GM23248 (cell line): ENCODE results near the gene R3HDM4. TPM values are rescaled to one million over a fixed set of nuclear protein-coding genes. Genes with fewer than 3 reads are reported as not detected.
"Not testable (repeated sequence)": the region's sequence is repeated elsewhere in the genome, so short reads cannot be mapped to it uniquely, and the experiment has no call there.

Source experiments
- DNase-seq: peaks from one replicate; pipeline ENCODE4 v3.0.0-alpha.2; 2015
- H2AFZ ChIP-seq: fragments of 200-600 bp; sonication (generic); 2 replicates; pipeline ENCODE4 v1.6.1; 2016; ENCODE audit warnings: antibody characterized with exemption
- H3F3A ChIP-seq: fragments of 200-600 bp; sonication (generic); 2 replicates; pipeline ENCODE4 v1.6.1; 2016; ENCODE audit warnings: mild to moderate bottlenecking, antibody characterized with exemption, mixed run types; ENCODE audit not compliant: insufficient read depth
- H3K27ac ChIP-seq: fragments of 200-600 bp; sonication (generic); 2 replicates; pipeline ENCODE4 v1.5.1; 2016; ENCODE audit warnings: mild to moderate bottlenecking
- H3K27me3 ChIP-seq: fragments of 200-600 bp; sonication (generic); replicated peaks from 2 replicates; pipeline ENCODE4 v1.6.1; 2016; ENCODE audit warnings: mild to moderate bottlenecking; ENCODE audit not compliant: insufficient read depth
- H3K36me3 ChIP-seq: fragments of 200-600 bp; sonication (generic); 2 replicates; pipeline ENCODE4 v1.6.1; 2016; ENCODE audit warnings: low read depth, mild to moderate bottlenecking
- H3K4me1 ChIP-seq: fragments of 200-600 bp; sonication (generic); 2 replicates; pipeline ENCODE4 v1.6.1; 2016; ENCODE audit warnings: mild to moderate bottlenecking; ENCODE audit not compliant: insufficient read depth
- H3K4me2 ChIP-seq: fragments of 200-600 bp; sonication (generic); one replicate; pipeline ENCODE4 v1.6.1; 2016; ENCODE audit warnings: mild to moderate bottlenecking; ENCODE audit not compliant: unreplicated experiment
- H3K4me3 ChIP-seq: fragments of 200-600 bp; sonication (generic); 2 replicates; pipeline ENCODE4 v1.5.1; 2016; ENCODE audit warnings: mild to moderate bottlenecking
- H3K79me2 ChIP-seq: fragments of 200-600 bp; sonication (generic); 2 replicates; pipeline ENCODE4 v1.6.1; 2016; ENCODE audit warnings: mild to moderate bottlenecking; ENCODE audit not compliant: insufficient read depth
- H3K9ac ChIP-seq: fragments of 200-600 bp; sonication (generic); 2 replicates; pipeline ENCODE4 v1.6.1; 2016; ENCODE audit warnings: mild to moderate bottlenecking
- H3K9me2 ChIP-seq: fragments of 200-600 bp; sonication (generic); 2 replicates; pipeline ENCODE4 v1.6.1; 2016; ENCODE audit warnings: mixed run types, mild to moderate bottlenecking, moderate library complexity; ENCODE audit not compliant: insufficient read depth
- H3K9me3 ChIP-seq: fragments of 200-600 bp; sonication (generic); one replicate; pipeline ENCODE4 v1.6.1; 2017; ENCODE audit warnings: low read depth
- H4K20me1 ChIP-seq: fragments of 200-600 bp; sonication (generic); 2 replicates; pipeline ENCODE4 v1.6.0; 2016; ENCODE audit not compliant: insufficient read depth
- EZH2 ChIP-seq: fragments of 200-600 bp; sonication (generic); IDR thresholded peaks from 2 replicates; pipeline ENCODE4 v1.6.1; 2018; ENCODE audit warnings: antibody characterized with exemption, mild to moderate bottlenecking; ENCODE audit not compliant: insufficient read depth, poor library complexity, severe bottlenecking
- EZH2phosphoT487 ChIP-seq: fragments of 200-600 bp; sonication (generic); IDR thresholded peaks from 2 replicates; pipeline ENCODE4 v1.6.1; 2018; ENCODE audit warnings: antibody characterized with exemption, moderate library complexity, mild to moderate bottlenecking, low read depth; ENCODE audit not compliant: insufficient read depth
- WGBS, 2 experiments: methylation state at CpG; one replicate each; pipeline ENCODE4 v1.1.6; 2015 to 2017; ENCODE audit warnings: low lambda C conversion rate in 2 of 2, low coverage in 1 of 2; ENCODE audit errors: missing lambda C conversion rate in 2 of 2; 5-methylcytosine and 5-hydroxymethylcytosine counted together
- in situ Hi-C: fragments of 300-500 bp; cut with MboI; formaldehyde crosslinking; loops from 2 replicates; pipeline ENCODE4 v1.15.0; 2020
- polyA plus RNA-seq: library from polyadenylated mRNA; unstranded; fragments of >200 nt; fragmentation: Nextera tagmentation; extraction: Ambion mirVana; gene quantifications from 2 replicates; pipeline ENCODE4 v1.2.1, GENCODE V29; 2016
- total RNA-seq: library from RNA; depleted of rRNA; stranded (reverse); fragments of >200 nt; shearing (Covaris generic); gene quantifications from 2 replicates; pipeline ENCODE4 v1.2.3, GENCODE V29; 2014

The R3HDM4 gene
- total and polyA plus RNA-seq, 2 experiments from 2014 or later, result 50.9 to 52.7 TPM

DNA sequence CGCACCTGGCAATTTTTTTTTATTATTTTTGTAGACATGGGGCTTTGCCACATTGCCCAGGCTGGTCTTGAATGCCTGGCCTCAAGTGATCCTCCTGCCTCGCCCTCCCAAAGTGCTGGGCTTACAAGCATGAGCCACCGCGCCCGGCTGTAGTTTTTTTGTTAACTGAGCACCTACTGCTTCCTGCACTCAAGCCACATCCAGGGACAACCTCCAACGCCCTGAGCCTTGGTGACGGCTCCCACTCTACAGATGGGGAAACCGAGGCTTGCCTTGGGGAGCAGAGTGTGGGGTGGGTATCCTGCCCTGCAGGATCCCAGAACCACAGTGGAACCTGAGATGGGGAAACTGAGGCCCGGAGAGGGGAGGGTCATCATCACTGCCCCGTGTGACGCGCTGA, 57.9 kb downstream of the R3HDM4 start:
- Histone ChIP-seq H3K79me2 (no peaks in the 10 kb centered on the region), H3K9me3 (no peaks in the 10 kb centered on the region), H3K27ac (no peak overlapping the region), H4K20me1 (no peaks in the 10 kb centered on the region), H3K36me3 (no peaks in the 10 kb centered on the region), H3K4me3 (no peak overlapping the region), H3K27me3 (no peaks in the 10 kb centered on the region), H3K4me1 (peaks cover 10% of the 10 kb centered on the region), H3K9ac (no peak overlapping the region), H3K9me2 (no peaks in the 10 kb centered on the region), H2AFZ (no peak overlapping the region), H3F3A (no peaks in the 10 kb centered on the region), H3K4me2 (no peak overlapping the region)
- in situ Hi-C loops, result no loop called here
- WGBS, 2 experiments, result 82 to 88% methylated on average over 12 of the region's 12 CpGs
- DNase-seq, result no peak
- no peak for TF ChIP-seq EZH2
- TF ChIP-seq EZH2phosphoT487, result no peak

DNA sequence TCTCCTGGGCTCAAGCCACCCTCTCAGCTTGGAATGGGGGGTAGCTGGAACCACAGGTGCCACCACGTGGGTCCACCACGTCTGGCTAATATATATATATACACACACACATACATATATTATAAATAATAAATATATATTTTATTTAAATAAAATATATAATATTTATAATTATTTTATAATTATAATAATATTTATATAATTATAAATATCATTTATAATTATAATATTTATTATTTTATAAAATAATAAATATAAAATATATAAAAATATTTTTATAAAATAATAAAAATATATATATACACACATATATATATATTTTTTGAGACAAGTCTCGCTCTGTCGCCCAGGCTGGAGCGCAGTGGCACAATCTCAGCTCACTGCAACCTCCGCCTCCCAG, 58.5 kb downstream of the R3HDM4 start:
- H3K4me3 ChIP-seq, result no peak overlapping the region
- H2AFZ ChIP-seq, result no peak overlapping the region
- no peaks in the 10 kb centered on the region for H3K36me3 ChIP-seq
- H3K9me3 ChIP-seq, result no peaks in the 10 kb centered on the region
- peaks cover 4% of the 10 kb centered on the region; the same call in 1 of the 2 replicates for H3K4me1 ChIP-seq
- H3K4me2 ChIP-seq, result no peak overlapping the region
- TF ChIP-seq EZH2 (no peak), EZH2phosphoT487 (no peak)
- DNase-seq, result no peak
- no peaks in the 10 kb centered on the region for H3K27me3 ChIP-seq
- 0 out of 2 replicates have a peak, but pooled peaks cover 3% of the 10 kb centered on the region for H3F3A ChIP-seq
- no peak overlapping the region for H3K27ac ChIP-seq
- in situ Hi-C loops, result no loop called here
- H3K9me2 ChIP-seq, result no peaks in the 10 kb centered on the region
- no peak overlapping the region for H3K9ac ChIP-seq
- no peaks in the 10 kb centered on the region for H3K79me2 ChIP-seq
- WGBS, 2 experiments, result 74 to 82% methylated on average over 6 of the region's 6 CpGs
- H4K20me1 ChIP-seq, result no peaks in the 10 kb centered on the region

DNA sequence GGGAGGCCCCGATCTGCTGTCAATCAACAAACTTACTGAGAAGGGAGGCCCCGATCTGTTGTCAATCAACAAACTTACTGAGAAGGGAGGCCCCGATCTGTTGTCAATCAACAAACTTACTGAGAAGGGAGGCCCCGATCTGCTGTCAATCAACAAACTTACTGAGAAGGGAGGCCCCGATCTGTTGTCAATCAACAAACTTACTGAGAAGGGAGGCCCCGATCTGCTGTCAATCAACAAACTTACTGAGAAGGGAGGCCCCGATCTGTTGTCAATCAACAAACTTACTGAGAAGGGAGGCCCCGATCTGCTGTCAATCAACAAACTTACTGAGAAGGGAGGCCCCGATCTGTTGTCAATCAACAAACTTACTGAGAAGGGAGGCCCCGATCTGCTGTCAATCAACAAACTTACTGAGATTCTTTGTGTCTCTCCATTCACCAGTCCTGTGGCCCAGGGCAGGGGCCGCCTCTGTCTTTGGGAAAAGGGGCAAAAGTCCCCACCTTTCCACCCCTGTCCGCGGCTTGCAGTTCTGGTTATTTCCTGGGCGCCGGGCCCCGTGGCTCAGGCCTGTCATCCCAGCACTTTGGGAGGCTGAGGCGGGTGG, 59.3 kb downstream of the R3HDM4 start:
- H3K27ac ChIP-seq, H3K79me2 ChIP-seq, H3K9ac ChIP-seq, H3K9me3 ChIP-seq, H4K20me1 ChIP-seq, H2AFZ ChIP-seq, H3K4me1 ChIP-seq, H3K4me3 ChIP-seq, DNase-seq, H3K9me2 ChIP-seq, H3K27me3 ChIP-seq, H3K36me3 ChIP-seq, H3F3A ChIP-seq, H3K4me2 ChIP-seq, in situ Hi-C loops: not testable (repeated sequence)
- WGBS, 2 experiments, result 94 to 98% methylated on average over 8 to 14 of the region's 17 CpGs

DNA sequence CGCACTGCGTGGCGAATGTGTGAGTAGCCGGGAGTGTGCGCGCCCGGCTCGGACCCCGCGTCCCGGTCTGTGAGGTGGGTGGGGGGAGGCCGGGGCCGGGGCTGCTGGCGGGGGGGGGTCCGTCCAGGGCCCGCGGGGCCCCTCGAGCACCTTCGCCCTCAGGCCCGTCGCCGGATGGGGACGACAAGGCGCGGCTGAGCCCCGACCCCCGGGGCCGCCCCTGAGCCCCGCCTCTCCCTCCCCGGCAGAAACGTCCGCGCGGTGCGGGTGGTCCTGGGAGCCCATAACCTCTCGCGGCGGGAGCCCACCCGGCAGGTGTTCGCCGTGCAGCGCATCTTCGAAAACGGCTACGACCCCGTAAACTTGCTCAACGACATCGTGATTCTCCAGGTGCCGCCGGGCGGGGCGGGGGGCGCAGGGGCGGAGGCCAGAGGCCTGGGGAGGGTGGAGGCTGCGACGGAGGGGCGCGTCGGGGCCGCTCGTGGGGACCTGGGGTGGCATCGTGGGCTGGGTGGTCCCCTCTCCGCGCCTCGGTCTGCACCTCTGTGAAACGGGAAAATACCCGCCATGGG, 59.9 kb downstream of the R3HDM4 start:
- no peaks in the 10 kb centered on the region for H3K36me3 ChIP-seq
- H3K27me3 ChIP-seq, result peaks cover 4% of the 10 kb centered on the region; the same call in 1 of the 2 replicates
- no peak overlapping the region for H3K4me3 ChIP-seq
- in situ Hi-C loops, result no loop called here
- WGBS, 2 experiments, result 71 to 76% methylated on average over 24 to 66 of the region's 67 CpGs
- no peak overlapping the region for H3K4me2 ChIP-seq
- 0 out of 2 replicates have a peak, but pooled peaks cover 4% of the 10 kb centered on the region for H3K4me1 ChIP-seq
- no peak for TF ChIP-seq EZH2phosphoT487
- TF ChIP-seq EZH2, result no peak
- no peak overlapping the region for H3K9ac ChIP-seq
- H4K20me1 ChIP-seq, result no peaks in the 10 kb centered on the region
- no peaks in the 10 kb centered on the region for H3K9me3 ChIP-seq
- DNase-seq, result no peak
- no peak overlapping the region for H2AFZ ChIP-seq
- H3F3A ChIP-seq, result 0 out of 2 replicates have a peak, but pooled peaks cover 3% of the 10 kb centered on the region
- H3K9me2 ChIP-seq, result no peaks in the 10 kb centered on the region
- H3K79me2 ChIP-seq, result no peaks in the 10 kb centered on the region
- no peak overlapping the region for H3K27ac ChIP-seq
